DMS114 treated with DMSO at 0.1 percent for 48 hours (cell line): ENCODE measurements around the gene DISC1.

Experiments
- DNase-seq: peaks from one replicate; lab custom pipeline; 2025; ENCODE audit not compliant: unreplicated experiment; lab: John Stamatoyannopoulos, UW

DISC1 gene

DNA sequence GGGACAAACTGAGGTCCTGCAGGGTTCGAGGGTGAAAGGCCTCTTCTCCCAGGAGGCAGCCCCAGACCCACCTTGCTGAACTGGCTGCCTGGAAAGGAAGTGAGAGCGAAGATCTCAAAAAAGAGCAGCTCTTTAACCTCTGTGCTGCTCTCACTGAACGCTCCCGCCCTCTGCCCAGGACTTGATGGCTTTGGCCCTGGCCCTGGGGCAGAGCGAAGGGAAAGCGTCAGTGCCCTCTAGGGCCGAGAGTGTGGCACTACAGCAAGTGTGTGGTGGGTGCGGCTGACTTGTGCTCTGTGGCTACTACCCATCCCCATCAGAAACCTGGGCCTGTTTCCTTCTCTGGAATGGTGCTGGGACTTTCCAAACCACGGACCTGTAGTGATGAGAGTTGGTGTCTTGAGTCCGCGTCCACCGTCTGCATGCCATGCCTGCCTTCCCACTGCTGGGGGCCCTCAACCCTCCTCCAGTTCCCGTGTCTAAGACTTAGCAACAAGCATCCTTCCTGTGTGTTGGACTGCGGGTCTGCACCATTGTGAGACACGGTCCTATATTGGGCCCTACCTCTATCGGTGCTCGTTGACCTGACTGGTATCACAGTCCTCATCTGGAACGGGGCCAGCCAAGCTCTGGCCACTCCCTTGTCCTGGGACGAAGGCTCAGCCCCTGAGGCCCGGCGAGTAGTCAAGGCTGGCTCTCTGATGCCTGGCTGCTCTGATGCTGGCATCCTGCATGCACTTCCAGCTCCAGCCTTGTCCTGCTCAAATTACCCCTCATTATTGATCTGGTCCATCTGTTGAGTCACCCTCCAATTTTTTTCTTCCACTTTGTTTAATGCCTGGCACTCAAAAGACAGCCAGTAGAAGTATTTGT is 180.3 kb downstream of the DISC1 start:
- DNase-seq, result no peak

DNA sequence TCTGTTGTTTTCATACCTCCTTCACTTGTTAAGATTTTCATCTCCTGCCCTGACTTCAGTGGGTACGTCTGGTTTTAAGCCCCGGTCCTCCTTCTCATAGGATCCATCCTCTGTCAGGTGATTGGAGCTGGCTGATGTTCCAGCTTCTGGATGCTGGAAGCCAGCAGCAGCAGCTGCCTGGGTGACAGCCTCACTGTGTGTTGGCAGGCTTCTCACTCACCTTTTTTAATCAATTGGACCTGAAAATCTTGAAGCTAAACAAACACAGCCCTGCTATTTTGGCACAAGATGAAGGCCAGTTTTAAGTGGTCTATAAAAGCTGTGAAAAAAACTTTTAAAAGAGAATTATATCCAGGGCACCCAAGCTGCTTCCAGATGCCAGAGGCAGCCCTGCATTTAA is 181.0 kb downstream of the DISC1 start:
- no peak for DNase-seq

DNA sequence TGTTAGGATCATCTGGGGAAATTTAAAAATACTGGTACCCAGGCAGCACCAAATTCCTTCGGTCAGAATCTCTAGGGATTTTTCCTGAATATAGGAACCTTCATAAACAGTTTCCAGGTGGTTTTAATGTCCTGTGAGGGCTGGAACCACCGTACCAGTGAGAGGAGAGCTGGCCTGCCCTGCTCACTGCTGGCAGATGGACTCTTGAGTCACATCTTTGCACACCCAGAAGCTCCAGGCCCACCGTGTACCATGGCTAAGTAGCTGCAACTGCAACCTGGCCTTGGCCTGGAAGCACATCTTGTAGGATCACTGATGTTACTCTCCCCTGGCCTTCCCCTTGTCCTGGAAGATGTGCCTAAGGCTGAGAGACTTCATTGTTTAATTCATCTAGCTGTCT is 181.5 kb downstream of the DISC1 start:
- no peak for DNase-seq

DNA sequence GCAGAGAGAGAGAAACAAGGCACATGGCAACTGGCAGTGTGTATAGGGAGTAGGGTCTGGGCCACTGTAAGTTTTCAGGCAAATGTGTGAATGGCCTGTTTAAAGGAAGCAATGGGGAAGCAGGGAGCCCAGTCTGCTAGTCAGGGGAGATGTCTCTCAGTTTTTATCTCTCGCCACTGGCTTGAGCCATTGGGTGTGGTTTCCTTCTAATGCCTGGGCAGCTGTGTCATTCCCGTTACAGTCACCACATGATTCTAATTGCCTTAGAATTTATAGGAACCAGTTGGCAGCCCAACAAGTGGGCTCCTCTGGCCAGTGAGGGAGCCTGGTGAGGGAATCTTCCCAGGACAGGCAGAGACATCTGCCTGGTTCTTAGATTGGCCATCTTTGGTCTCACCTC is 182.4 kb downstream of the DISC1 start:
- no peak for DNase-seq

DNA sequence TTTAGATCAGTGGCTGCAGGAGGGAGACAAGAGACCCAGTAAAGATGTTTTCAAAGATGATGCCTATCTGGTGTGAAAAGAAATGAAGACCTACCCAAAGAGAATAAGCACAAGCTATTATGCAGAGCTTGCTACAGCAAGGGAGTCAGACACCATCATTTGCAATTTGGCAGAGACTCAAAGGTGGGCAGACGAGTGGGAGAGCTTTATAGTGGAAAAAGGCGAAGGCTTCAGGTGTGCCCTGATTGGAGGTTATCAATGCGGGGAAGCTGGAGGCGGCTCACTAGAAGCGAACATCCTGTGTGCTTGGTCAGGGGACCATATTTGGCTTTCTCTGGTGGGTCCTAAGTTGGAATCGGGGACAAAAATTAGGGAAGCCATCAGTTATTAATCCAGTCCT is 183.8 kb downstream of the DISC1 start:
- DNase-seq, result no peak

DNA sequence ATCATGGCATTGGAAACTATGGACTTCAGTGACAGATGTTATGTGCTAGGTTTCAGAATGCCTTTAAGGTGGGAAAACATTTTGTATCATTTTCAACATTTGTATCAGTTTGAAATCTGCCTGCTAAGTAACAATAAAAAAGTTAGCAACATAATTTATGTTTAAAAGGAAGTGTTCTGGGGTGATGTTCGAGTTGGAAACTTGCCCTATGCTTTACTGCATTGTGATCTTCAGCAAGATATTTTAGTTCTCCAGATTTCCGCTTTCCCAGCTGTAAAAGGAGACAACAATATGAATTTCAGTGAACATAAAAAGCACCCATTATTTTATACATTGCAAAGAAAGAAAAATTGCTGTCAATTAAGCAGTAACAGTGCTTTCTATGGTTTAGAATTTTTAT is 187.4 kb downstream of the DISC1 start:
- no peak for DNase-seq

DNA sequence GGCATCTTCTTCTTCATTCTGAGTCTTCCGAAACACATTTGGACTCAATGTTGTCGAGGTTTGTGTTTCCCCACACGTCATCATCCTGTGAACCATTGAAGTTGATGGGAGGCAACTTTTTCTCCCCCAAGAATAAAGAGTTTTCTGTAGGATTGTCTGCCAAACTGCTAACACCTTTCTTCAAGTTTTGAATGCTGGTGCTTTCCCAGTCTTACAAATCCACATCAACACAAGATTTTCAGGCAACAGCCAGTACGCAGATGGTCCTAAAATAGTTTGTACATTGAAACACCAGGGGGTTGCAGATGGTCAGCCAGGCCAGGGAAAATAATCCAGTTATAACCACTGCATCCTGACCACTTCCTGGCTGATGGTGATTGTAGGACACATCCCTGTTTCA is 187.9 kb downstream of the DISC1 start:
- no peak for DNase-seq

DNA sequence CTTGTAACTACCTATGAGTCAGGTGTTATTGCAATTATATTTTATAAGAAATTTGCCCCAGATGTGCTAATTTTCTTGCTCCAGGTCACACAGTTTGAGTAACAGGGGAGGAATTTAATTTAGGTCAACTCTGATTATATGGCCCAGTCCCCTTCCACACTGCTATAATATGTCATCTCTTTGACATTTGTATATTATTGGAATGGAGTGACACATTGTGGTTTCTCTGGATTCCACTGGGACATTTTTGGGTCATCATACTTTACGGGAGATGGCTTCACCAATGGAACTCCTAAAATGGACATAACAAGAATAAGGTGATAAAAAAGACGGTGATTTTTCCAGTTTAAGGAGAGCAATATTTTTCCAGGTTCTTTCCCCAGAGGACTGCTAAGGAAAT is 191.2 kb downstream of the DISC1 start:
- DNase-seq, result no peak

DNA sequence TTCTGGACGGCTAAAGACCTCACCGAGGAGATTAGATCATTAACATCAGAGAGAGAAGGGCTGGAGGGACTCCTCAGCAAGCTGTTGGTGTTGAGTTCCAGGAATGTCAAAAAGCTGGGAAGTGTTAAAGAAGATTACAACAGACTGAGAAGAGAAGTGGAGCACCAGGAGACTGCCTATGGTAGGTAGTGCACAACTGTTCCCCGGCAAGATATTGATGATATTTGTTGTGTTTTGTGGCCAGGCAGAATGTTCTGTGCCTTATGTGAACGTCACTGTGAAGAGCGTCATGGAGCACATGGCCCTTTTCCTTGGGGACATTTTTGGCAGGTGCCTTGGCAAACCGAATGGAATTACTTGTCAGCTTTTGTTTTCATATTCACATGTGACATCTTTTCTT is 191.7 kb downstream of the DISC1 start:
- no peak for DNase-seq

DNA sequence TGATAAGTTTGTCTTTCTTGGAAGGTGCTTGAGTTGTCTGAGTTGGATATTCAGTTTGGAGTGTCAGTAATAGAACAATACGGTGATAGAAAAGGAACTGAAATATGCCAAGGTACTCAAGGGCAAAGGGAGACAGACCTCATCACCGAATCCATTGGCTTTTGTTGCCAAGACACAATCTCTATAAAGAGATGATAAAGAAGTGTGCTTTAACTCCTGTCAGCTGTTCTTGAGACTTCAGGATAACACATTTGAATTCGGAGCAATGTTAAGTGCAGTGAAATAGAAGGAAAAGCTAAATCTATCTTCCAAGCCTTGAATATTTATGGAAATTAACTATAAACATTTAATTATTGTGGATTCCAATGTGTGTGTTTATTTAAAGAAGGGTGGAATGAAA is 194.7 kb downstream of the DISC1 start:
- DNase-seq, result no peak

DNA sequence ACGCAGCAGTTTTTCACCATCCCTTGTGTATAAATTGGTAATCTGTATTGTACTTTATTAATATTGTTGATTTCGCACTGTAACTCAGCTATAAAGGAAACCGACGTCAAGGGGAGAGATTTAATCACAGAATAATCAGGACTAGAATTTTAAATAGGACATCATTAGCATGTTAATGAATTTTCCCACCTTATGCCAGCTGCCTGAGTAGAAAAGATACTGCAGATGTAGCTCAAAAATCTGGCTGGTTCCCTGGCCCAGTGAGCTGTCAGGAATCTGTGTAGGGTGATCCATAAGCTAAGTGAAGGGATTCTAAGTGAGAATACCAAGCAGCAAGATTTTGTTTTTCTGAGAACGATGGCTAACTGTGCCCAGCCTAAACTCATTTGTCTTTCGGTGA is 195.5 kb downstream of the DISC1 start:
- no peak for DNase-seq

DNA sequence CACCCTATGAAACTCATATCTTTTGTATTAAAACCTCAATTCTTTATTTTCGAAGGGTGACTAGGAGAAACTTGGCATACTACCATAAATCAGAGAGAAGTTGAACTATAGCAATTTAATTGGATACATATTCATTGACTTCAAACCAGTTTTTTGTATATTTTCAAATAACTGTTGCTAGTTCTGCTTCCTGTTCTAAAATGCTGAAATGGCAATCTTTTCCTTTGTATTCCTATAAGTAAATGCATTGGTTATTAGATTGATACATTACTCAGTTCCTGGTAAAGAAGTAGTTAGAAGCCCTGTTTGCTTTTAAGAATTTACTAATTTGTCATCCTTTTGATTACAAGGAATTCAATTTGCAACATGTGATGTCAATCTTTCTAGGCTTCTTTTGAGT is 200.0 kb downstream of the DISC1 start:
- no peak for DNase-seq

DNA sequence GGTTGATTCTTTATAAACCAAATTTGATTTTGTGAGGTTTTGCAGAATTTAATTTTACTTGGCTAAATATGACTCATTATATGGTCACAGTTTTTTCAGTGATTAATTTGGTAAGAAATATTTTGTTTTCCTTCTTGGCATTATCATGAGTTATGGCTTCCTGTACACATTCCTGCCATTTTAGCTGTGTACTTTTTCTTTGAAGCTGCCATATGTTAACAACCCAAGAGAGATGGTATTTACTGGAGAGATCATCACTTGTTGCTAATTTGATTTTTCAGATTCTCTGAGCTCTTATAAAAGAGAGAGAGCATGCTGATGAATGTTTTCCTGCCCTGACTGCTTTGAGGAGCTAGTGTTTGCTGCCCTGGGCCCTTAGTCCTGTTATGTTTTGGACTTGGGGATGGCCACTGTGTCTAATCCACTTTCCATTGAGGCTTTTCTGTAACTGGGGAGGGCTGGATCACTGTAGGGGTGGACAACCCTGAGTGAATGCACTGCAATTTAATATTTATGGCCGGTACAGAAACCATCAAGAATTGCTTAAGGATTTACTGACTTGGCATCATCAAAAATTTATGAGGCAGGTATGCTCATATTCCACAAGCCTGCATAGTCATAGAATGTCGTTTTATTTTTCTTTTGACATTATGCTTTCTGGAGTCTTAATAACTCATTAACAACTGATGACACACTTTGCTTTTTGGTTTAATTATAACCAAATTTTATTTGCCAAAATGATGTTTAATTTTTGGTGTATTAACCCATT is 200.9 kb downstream of the DISC1 start:
- no peak for DNase-seq

DNA sequence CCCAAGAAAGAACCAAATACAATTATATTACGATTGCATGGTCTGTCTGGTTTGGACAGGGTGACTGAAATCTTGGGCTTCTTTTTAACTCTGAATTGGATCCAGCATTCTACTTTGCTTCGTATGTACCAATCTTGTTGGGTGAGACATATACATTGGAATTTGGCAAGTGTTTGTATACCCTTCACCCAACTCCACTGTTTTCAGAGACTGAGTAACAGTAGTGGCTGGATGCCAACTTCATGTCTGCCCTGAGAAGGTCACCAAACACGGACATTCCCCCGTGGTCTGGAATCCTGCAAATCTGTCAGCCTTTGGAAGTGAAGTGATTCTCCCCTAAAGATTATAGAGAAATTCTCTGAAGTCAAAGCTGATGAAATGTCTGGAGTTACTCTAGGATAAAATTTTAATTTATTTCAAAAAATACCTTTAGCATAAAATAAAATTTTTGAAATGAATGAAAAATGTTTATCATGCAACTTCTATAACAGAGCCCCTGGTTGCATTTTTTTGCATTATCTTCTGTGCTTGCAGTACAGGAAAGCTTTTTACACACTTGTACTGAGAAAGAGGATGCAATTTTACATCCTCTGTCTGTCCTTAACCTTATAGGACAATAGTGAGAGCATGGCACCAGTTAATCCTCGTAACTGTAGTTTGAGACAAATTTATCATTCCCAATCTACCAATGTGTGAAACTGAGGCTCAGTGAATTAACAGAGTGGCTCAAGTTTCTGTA is 201.8 kb downstream of the DISC1 start:
- DNase-seq, result no peak

DNA sequence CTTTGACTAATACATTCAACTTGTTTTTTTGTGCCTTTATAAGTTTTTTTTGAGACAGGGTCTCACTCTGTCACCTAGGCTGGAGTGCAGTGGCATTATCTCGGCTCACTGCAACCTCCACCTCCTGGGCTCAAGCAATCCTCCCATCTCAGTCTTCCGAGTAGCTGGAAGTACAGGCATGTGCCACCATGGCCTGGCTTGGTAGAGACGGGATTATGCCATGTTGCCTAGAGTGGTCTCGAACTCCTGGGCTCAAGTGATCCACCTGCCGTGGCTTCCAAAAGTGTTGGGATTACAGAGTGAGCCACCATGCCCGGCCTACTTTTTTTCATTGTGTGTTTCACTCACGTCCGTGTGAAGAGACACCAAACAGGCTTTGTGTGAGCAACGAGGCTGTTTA is 202.7 kb downstream of the DISC1 start:
- DNase-seq, result no peak

DNA sequence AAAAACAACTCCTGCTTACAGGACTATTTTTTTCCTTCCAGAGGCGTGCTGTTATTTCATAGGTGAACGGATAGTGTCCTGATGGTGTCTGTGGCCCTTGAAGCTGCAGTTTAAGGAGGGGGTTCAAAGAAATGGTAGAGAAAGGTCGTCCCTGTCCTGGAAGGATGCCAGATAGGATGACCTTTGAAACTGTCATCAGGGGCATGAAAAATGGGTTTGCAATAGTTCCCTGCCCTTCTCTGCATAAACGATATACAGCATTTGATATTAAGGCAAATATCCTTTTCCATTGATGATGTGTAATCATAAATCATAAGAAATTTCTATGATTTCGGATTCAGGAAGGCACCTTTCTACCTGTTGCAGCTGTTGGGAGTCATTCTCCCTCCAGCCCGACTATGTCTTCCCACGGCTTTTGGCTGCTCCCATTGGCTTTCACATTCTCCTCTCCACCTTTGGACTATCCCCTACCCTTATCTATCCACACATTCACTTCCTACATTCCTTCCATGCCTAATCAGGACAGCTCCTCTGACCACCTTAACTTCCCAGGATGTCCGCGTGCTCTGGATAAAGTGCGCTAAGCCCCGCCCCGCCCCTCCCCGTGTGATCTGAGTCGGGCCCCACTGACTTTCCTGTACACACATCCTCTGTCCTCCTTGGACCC is 209.8 kb downstream of the DISC1 start:
- DNase-seq, result no peak

DNA sequence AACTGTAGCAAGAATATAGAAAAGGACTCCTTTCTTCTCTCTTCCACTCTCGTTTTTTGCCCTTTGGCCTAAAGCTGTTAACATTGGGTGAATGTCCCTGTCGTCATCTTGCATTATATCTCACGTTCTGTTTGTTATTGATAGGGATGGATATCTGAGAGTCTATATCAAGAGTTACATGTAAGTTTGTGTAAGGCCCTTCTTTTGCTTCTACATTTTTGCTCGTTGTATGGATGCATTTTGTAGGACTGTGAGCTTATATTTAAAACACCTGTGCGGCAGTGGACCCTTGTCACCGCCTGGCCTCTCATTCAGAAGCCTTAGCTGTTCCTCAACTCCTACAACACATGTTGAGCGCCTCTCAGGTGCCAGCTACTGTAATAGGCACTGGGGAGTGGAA is 211.9 kb downstream of the DISC1 start:
- no peak for DNase-seq

DNA sequence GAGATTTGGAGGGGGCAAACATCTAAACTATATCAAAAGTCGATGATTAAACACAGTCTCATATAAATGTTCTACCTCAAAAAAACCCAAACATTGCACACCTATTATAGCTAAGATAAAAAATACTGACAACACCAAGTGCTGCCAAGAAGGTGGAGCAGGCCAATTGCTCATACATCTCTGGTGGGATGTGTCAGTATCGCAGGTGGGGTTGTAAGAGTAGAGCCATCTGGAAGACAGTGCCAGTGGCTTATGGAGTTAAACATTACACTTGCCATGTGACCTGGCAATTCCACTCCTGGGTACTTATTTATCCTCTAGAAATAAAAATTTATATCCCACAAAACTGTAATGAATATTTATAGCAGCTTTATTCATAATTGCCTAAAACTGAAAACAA is 213.4 kb downstream of the DISC1 start:
- DNase-seq, result no peak

DNA sequence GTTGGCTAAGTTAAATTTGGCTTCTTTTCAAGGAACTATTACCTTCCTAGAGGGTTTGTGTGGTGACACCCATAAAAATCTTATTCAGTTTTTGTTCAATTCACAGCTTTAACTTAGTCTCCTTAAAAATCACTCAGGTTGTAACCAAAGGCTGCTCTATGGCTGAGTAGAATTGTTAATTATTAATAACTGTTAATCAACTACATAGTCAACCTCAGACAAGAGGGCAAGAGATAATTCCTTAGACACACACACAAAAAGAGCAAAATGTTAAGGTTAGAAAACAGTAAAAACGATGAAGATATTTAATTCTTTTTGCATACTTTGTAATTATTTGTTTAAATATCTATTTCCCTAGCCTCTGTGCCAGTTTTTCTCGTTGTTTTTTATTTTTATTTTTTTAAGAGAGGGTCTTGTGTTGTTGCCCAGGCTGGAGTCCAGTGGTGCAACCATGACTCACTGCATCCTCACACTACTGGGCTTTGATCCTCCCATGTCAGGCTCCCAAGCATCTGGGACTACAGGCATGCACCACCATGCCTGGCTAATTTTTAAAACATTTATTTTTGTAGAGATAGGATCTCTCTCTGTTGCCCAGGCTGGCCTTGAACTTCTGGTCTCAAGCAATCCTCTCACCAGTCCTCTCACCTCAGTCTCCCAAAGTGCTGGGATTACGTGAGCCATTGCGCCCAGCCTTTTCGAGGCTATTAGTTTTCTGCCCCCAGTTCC is 215.2 kb downstream of the DISC1 start:
- DNase-seq, result no peak

DNA sequence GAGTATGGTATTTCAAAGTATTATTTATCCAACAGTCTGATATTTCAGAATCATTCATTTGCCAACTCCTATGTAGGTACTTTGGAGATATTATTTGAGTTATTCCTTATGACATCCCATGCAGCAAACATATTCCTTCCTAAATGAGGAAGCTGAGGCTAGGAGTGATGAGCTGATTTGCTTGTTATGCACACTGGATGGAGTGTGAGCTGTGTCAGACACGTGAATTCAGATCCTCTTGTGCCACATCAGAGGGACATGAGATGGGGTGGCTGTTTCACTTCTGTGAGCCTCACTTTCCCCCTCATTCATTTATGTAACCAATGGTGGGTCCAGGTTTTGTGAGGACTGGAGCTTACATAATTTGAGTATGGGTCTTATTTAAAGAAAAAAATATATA is 215.9 kb downstream of the DISC1 start:
- no peak for DNase-seq
